Panc1 (cell line): Measurements from ENCODE around the gene LANCL2.

Source experiments
- CTCF ChIP-seq: fragments of 450-650 bp; IDR thresholded peaks from 2 replicates; pipeline ENCODE4 v1.5.1; 2017; ENCODE audit warnings: mild to moderate bottlenecking
- POLR2AphosphoS5 ChIP-seq: IDR thresholded peaks from 2 replicates; pipeline ENCODE4 v1.6.1; 2012; ENCODE audit warnings: mild to moderate bottlenecking, low read depth, low read length, moderate library complexity
- REST ChIP-seq, 2 experiments: IDR thresholded peaks; 2 replicates each; pipeline ENCODE4 v1.6.1; 2011 to 2012; ENCODE audit warnings: low read depth in 2 of 2, control low read depth in 1 of 2, low read length in 1 of 2, mild to moderate bottlenecking in 1 of 2, moderate library complexity in 1 of 2; ENCODE audit not compliant: insufficient read depth in 1 of 2

GRCh38 chr7:55348502-55348901, 16.6 kb upstream of the LANCL2 start:
- TF ChIP-seq CTCF (no peak), POLR2AphosphoS5 (no peak), REST (IDR thresholded peaks at IDR 0.05; ENCODE audit: insufficient read depth in 1 of 2, low read depth in 2 of 2, low read length in 1 of 2) (no peak)
